GM12874 (cell line): Measurements from ENCODE around the gene CHRNB2.

Experiments
- CTCF ChIP-seq: IDR thresholded peaks from 2 replicates; pipeline ENCODE4 v1.5.1; 2011; ENCODE audit warnings: low read depth, mild to moderate bottlenecking, control low read depth, low read length, moderate library complexity; ENCODE audit not compliant: insufficient read depth

The CHRNB2 gene

DNA sequence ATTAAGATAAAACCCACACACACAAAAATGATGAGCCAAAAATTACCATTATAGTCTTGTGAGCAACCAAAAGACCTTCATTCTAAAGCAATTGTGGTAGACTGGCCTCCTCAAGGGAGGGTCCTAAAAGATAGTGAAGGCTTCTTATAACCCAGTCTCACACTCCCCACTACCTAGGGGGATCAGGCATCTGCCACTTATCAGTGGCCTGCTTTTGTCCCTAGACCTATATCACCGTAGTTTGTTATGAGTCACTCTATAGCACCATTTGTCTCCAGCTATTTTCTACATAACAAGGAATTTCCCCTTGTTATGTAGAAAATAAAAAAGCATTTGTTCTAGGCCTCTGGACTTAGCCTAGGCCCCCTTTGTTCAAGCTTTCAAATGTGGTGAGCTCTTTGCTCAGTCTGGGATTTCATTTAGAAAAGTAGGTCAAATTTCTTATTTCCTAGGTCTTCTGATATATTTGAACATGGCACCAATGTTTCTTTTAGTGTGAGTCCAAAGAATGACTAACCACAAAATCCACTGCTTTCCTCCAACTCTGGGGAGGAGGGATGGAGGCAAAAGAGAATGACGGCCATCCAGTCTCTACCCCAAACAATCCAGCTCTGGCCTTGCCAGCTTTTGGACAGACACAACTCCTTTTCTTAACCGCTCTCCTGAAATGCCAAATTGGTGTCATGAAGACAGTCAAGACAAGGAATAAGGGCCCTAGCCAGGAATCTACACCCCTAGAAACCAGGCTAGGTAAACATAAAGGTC lies 31.5 kb downstream of the CHRNB2 start:
- TF ChIP-seq CTCF: no peak

GRCh38 chr1:154599658-154600057 lies 32.1 kb downstream of the CHRNB2 start:
- TF ChIP-seq CTCF: no peak

DNA sequence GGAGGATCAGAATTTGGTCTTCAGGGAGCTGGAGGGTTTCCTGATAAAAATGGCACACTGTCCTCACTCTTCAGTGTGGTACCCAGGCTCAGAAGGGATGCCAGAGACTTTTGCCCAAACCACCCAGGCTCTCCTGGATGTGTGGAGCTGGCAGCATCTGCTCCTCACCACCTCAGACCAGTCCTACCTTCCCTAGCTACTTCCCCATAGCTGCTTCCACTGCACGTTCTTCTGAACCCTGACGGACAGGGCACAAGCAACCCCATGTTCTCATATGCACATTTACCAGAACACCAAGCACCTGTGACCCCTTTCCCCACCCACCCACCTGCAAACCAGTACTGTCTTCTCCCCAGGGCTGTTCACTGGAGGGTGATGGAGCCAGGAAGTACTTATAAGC lies 35.7 kb downstream of the CHRNB2 start:
- no peak for TF ChIP-seq CTCF

GRCh38 chr1:154605534-154605933 lies 38.0 kb downstream of the CHRNB2 start:
- no peak for TF ChIP-seq CTCF

- no peak for TF ChIP-seq CTCF
Observed at GRCh38 chr1:154607106-154607608, 39.6 kb downstream of the CHRNB2 start.

DNA sequence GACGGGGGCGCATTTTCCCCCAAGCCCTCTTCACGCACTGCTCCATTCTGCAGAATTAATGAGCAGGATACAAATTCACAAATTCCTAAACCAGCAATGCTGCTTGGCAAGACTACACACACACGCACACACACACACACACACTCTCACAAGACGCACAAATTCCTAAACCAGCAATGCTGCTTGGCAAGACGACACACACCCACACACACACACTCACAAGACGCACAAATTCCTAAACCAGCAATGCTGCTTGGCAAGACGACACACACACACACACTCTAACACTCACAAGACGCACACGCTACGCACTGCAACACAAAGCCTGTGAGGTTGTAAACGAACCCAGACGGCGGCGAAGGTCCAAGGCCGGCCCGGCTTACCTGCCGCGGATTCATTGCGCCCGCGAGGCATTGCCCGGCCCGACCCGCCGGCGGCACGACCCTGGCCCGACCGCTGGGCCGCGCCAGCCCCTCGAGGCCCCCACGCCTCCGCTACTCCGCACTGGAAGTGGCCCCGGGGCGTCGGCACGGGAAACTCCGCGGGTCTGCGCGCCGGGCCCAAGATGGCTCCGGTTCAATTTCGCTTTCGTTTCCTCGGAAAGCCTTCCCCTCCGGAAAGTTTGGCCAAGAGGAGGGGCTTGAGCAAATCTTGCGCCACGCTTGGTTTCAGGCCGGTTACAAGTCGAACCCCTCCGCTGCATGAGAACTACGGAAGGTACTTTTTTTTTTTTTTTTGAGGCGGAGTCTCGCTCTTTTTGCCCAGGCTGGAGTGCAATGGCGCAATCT lies 40.2 kb downstream of the CHRNB2 start, which contains the start of gene ADAR:
Gene ADAR, minus strand, starts transcription at position 578 of the 788 bp plus-strand sequence. Its CDS starts 180 bp downstream, at position 398.
- TF ChIP-seq CTCF: no peak
